GM18909 (cell line): Measurements from ENCODE around the gene CHST12.

Experiments used
- ATAC-seq: cut with Tn5 transposase; IDR thresholded peaks from one replicate; pipeline ENCODE4 v1.9.1; 2021; ENCODE audit warnings: mild to moderate bottlenecking; ENCODE audit not compliant: unreplicated experiment, poor library complexity

Gene CHST12

DNA sequence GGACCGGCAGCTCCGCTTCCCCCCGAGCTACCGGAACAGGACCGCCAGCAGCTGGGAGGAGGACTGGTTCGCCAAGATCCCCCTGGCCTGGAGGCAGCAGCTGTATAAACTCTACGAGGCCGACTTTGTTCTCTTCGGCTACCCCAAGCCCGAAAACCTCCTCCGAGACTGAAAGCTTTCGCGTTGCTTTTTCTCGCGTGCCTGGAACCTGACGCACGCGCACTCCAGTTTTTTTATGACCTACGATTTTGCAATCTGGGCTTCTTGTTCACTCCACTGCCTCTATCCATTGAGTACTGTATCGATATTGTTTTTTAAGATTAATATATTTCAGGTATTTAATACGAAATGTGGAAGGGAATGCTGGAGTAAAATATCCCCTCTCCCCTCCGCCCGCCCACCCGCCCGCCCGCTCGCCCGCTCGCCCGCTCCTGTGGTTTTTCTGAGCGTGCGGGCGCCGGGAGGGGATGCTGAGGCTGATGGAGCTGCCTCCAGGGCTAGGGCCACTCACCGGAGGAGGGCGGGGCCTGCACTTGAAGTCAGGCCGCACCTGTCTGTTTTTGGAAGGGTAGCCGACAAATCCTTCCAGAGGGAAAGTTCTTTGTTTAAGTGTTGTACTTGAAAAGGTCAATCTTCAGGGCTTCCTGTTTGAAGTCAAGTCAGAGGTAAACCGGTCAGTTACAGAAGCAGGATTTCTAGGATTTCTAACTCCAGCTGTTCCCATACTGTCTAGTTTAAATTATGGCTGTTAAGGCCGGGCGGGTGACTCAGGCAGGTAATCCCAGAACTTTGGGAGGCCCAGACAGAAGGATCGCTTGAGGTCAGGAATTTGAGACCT lies 30.5 kb downstream of the CHST12 start:
- no peak for ATAC-seq

DNA sequence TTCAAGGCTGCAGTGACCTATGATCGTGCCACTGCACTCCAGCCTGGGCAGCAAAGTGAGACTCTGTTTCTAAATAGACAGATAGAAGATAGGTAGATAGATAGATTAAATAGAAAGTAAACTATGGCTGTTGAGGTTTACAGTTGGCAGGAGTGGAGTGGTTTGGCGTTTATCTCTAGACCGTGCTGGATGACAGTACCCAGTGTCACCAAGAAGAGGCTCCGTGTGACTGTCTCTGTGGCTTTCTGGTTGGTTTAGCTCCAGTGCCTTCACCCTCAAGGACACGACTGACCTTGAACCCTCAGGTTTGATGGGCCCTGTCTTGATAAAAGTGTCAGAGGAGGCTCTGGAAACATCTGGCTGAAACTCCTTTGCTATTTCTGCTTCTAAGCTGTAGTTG lies 31.7 kb downstream of the CHST12 start:
- no peak for ATAC-seq

DNA sequence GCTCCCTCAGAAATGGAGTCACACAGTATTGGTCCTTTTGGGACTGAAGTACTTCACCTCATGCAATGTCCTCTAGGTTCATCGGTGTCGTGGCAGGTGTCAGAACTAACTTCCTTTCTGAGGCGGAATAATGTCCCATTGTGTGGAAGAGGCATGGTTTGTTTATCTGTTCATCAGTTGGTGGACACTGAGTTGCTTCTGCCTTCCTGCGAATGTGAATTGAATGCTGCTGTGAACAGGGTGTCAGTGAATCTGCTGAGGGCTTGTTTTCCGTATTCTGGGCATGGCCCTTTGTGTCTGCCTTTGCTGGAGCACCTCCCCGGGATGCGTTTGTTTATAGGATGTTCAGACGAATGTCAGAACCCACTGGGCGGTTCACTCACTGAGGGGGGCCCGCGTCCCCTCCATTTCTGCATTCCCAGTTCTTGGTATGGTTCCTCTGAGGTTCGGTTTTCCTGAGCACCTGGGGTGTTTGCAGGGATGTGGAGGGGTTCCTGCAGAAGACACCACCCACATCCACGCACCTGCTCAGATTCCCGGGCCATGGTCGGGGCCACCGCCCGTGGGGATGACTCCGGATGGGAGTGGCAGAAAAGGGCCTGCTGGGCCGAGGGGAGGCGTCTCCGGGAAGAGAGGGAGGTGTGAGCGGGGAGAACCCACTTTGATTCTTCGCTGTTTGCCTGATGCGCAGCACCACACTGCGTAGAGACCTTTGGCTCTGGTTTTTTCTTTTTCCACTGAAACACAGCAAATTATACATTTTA lies 33.1 kb downstream of the CHST12 start:
- ATAC-seq, result no peak

DNA sequence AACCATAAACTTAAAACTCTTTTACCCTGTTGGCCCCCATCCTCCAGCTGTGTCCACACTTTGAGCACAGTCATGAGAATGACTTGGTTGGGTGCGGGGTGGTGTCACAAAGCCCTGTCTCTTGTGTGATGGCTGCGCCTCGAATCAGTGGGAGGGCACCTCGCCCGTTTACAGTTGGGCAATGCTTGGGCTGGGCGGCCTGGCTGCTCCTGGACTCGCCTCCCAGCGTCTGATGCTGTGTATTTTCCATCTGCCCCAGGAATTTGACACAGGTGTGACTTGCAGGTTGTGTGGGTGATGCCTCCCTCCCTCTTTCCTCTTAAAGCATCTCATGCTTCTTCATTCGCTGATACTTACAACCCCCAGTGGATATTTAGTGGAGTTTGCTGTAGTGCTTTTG lies 33.7 kb downstream of the CHST12 start:
- no peak for ATAC-seq

DNA sequence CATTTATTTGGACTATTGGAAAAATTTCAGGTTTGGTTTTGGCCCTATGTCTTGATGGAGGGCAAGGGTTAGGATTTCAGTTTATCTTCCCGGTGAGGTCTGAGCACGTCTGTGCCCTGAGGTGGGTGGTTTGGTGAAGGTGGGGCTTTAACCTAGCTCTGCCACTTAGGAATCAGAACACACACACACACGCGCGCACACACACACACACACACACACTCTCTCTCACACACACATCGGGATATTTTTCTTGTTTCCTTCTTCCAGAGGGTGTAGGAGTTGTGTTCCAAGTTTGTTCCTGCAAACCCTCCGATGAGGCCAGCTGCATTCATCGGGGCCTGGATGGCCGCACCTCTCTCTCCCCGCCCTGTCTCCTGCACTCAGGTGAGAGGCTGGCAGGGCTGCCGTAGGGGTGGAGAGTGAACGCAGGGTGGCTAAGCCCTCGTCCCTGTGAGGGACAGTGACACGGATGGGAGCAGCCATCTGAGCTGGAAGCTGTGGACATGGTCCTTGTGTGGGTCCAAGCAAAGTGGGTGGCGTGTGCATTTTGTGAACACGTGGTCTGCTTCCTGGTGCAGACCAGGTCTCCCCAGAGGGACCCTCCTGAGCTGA lies 34.2 kb downstream of the CHST12 start:
- no peak for ATAC-seq

DNA sequence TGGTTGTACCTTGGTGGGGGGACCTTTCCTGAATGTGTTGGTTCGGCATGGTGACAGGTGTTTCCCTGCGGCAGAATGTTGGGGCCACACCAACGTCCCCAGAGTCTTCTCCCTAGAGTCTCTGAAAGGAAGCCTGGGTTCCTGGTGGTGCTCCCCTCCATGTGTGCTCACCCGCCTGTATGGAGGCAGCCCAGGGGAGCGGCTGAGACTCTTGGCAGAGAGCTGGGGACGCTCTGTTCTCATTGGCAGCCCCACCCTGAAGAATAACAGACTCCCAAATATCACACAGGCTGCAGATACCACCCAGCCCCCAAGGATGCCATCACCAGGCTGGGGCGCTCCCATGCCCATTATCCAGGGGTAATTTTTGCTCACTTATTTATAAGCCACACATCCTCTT lies 34.8 kb downstream of the CHST12 start:
- ATAC-seq, result no peak

DNA sequence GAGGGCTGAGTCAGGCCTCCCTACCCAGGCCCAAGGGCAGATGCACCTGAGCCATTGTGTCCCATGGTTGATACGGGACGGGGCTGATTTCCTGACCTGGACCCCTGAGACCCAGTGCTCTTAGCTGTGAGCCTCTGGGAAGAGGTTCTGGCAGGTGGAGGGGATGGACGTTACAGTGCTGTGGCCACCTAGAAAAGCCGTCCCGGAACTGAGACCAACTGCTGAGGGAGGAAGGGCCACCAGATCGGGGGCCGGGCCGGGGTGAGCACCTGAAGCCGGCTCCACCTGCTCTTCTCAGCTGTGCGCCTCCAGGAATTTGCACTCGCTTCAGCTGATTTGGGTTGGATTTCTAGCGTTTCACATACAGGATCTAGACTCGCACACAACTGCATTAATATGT lies 35.4 kb downstream of the CHST12 start:
- ATAC-seq, result no peak

DNA sequence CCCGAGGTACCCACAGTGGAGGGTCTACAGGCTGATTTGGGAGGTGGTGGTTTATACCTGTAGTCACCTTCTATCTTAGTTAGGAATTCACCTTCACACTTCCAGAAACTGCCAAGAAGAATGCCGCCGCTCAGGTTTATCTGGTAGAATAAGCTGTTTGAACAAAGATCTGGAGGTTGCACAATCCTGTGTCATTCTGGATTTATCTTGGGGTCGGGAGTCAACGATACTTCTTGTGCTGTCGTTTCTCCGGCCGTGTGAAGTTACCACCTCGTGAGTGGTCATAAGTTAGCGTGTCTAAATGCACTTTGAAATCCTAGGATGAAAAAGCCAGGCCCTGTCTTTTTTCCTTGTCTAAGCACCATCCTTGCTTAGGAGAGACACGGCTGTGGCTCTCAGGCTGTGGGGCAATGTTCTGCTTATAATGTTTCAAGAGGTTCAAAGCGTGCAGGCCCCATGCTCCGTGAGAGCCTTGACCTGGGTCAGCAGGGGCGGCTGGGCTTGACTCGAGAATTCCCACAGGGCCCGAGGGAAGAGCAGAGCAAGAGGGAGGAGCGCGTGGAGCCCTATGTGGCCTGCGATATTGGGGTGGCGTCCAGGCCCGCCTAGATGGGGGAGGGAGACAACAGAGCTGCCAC lies 37.3 kb downstream of the CHST12 start:
- ATAC-seq, result no peak

DNA sequence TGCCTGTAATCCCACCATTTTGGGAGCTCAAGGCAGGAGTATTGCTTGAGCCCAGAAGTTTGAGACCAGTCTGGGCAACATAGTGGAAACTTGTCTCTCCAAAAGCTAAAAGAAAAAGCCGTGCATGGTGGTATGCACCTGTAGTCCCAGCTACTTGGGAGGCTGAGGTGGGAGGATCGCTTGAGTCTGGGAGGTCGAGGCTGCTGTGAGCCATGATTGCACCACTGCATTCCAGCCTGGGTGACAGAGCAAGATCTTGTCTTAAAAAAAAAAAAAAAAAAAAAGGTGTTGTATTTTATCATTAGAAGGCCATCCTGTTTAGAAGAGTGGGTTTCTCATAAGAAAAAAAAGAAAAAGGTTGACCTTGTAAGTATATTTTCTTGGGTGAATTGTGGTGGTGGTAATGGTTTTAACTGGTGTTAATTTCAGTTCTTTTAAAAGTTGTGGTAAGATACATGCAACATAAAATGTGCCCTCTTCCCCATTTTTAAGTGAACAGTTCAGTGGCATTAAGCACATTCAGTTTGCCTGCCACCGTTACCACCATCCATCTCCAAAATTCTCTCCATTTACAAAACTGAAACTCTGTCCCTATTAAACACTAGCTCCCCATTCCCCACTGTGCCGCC lies 38.1 kb downstream of the CHST12 start:
- no peak for ATAC-seq

DNA sequence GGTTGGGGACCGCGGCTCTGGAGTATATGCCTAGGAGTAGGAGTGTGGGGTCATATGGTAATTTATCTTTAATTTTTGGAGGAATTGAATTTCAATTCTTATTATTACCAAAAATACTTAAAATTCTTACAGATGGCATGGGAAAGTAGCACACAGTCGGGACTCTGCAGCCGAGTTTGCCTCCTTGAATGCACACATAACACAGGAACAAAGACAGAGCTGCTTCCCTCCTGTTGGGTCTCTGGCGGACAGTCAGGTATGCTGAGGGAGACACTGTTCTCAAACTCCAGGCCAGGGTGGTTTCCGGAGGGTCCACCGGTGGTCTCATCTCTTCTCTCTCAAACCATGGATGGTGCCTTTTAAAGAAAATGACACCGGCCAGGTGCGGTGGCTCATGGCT lies 40.1 kb downstream of the CHST12 start:
- no peak for ATAC-seq

DNA sequence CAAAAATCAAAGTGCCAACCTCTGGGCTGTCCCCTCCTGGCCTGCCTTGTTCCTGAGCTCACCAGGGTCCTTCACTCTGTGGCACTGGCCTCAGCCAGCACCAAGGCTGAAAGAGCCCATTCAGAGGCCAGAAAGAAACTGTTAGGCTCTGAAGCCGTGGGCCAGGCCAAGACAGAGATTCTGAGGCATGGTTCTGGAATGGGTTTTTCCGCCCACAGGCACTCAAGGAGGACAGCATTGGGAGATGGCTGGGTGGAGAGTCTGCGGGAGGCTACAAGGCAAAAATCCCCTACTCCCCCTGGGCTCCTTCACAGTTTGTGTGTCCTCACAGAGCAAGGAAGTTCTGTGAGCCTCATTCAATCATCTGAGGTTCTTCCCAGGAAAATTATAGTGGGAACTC lies 41.1 kb downstream of the CHST12 start:
- ATAC-seq, result no peak

DNA sequence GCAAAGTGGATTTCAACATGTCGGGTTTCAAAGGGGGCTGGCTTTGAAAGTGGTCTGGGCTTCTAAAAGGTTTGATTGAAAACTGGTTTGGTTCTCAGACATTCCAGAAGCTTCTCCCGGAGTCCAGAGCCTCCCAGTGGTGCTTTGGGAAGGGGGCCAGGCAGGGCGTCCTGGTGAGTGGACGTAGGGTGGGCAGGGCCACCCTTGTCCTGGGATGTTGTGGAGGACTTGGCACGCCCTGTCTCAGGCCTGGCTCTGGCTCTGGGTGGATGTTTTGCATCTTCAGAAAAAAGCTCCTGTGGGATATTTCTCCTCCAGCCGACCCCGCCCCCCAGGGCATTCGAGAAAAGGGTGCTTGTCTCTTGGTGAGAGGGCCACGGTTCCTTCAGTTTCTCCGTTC lies 41.6 kb downstream of the CHST12 start:
- no peak for ATAC-seq

DNA sequence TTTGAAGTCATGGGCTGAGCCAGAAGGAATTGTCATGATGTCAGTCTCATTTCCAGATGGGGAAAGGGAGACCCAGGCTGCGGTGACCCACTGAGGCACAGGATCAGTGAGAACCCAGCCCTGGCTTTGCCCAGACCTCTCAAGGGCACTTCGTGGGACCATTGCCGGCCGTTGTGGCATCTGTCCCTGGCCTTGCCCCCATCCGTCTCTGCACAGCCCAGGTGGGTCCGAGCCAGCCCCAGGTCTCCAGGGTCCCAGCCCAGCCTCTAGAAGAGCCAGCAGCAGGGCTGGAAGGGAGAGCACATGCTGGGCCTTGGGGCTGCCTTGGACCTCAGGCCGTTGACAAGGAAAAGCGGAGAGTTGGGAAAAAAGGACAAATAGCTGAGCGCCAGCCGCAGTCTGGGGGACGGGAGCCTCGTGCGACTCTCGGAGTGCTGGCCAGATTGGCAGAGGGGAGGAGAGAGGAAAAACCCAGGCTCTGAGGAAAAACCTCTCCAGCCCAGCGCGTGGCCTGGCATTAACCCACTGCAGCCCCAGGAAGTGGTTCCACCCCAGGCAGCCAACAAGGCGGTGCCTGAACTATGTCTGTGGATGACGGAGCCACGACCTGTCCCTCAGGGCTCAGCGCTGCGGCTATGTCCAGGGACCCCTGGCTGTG lies 42.6 kb downstream of the CHST12 start:
- ATAC-seq, result no peak

DNA sequence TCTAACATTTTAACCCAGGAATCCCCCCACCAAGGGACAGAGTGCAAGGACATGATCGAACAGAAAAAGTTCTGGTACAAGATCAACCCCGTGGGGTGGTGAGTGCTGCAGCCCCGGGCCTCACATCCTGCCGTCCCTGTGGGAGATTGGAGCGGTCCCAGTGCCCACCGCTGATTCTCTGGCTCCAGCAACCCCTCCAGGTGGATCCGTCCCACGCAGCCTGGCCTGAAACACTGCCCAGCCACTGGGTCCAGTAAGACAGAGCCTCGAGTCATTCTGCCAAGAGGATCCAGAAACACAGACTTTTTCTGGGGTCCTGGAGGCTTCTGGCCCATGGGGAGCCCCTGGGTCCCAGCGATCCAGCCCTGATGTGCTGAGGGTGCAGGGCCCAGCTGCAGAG lies 43.3 kb downstream of the CHST12 start:
- no peak for ATAC-seq

DNA sequence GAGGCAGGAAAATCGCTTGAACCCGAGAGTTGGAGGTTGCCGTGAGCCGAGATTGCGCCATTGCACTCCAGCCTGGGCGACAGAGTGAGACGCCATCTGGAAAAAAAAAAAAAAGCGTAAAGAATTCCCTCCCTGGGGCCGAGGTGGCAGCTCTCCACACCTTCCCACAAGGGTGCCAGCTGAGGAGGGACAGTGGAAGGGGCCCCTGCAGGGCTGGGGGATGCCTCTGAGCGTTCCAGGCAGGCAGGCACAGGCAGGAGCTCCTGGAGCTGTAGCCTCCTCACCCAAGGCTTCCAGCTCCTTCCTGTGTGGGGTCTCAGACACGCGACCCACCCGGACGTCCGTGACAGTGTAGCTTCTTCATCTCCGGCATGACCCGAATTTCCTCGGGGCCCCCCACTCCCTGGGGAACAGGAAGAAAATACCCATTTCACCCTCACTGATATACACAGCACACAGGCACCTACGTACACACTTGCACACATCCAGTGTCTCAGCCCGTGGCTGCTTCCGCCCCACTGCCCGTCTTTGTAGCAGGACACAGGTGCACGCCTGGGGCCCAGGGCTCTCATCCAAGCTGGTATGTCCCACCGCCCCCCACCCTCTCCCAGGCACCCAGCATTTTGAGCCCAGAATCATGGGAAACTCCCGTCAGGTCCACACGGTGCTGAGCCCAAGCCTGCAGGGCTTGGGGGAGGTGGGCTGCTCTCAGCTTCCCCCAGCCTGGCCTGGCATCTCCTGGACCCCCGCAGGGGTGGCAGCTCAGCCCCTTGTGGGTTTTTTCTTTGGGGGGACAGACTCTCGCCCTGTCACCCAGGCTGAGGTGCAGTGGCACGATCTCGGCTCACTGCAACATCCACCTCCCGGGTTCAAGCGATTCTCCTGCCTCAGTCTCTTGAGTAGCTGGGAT lies 47.0 kb downstream of the CHST12 start:
- no peak for ATAC-seq

DNA sequence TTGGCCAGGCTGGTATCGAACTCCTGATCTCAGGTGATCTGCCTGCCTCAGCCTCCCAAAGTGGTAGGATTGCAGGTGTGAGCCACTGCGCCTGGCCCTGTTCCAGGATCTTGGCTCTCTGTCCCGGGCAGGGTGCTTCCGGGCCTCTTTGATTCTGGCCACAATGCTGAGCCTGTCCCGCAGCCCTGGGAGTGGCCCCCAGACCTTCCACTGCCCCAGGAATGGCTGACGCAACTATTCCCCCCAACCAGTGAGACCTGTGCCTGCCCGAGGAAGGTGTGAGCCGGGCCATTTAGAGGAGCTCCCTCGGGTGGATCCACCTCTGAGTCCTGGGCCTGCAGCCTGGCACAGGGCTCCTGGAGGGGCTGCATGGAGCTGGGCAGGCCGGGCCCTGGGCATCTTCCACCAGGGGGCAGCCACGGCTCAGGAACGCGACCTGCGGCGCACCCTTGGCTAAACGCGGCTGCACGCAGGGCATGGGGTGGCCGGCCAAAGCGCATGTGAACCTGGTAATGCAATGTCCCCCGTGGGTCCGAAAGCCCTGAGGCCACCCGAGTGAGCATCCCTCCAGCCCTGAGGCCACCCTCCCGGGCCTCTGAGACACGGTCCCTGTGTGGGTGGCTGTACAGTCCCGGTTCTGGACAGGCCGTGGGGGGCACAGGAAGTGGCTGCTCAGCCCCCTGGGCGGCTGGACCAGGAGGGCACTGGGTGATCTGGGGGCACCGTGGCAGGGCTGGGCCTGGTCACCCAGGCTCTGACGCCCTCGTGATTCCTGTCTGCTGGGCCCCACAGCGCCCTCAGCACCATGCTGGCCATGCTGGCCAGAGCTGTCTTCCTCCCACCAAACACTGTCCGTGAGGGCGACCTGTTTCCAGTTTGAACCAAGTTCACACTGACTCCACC lies 48.0 kb downstream of the CHST12 start:
- ATAC-seq, result peak; percentile 91

DNA sequence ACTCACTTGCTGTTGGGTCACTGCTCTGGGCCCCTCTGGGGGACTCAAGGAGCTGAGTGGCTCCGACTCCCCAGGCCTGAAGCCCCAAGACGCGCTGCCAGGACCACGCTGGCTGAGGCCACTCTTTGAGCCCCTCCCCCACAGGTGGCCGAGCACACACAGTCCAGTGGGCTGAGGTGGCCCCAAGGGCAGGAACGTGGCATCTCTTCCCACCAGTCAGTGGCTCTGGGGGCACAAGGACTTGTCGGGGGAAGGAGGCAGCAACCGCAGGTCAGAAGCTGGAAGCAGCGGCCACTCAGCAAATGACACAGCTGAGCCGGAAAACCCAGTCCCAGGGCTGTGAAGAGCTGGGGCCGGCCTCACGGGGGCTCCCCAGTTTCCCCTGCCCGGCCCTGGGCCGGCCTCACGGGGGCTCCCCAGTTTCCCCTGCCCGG lies 48.7 kb downstream of the CHST12 start:
- peak; percentile 40 for ATAC-seq
